ENCODE data around the gene TUSC2. TPM values are rescaled to one million over a fixed set of nuclear protein-coding genes. Genes with fewer than 3 reads are reported as not detected.

The TUSC2 gene
- polyA plus RNA-seq, 1 of the 3 experiments (the other 2 are of a cell fraction): 58.7 TPM

GRCh38 chr3:50325497-50326181 is 2.4 kb downstream of the TUSC2 start:
- no peak for TF ChIP-seq SMC3 (IDR thresholded peaks at IDR 0.05; ENCODE audit: low read depth, low read length)
- no peak for TF ChIP-seq EP300 (IDR thresholded peaks at IDR 0.05; ENCODE audit: borderline replicate concordance in 1 of 2, low read depth in 1 of 2, low read length in 1 of 2)
- TF ChIP-seq TEAD4 (IDR thresholded peaks at IDR 0.05; ENCODE audit: borderline replicate concordance, insufficient read depth): no peak
- TF ChIP-seq NRF1 (IDR thresholded peaks at IDR 0.05; ENCODE audit: low read depth, low read length): no peak
- TF ChIP-seq YY1 (IDR thresholded peaks at IDR 0.05; ENCODE audit: low read depth): no peak
- TF ChIP-seq CHD2 (IDR thresholded peaks at IDR 0.05; ENCODE audit: low read length, partially characterized antibody): no peak
- TF ChIP-seq RFX5 (IDR thresholded peaks at IDR 0.05; ENCODE audit: low read length): no peak
- TF ChIP-seq, protein P1, sequence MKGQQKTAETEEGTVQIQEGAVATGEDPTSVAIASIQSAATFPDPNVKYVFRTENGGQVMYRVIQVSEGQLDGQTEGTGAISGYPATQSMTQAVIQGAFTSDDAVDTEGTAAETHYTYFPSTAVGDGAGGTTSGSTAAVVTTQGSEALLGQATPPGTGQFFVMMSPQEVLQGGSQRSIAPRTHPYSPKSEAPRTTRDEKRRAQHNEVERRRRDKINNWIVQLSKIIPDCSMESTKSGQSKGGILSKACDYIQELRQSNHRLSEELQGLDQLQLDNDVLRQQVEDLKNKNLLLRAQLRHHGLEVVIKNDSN (IDR thresholded peaks at IDR 0.05; ENCODE audit: borderline replicate concordance, low read depth): no peak
- no peak for DNase-seq
- 89% methylated on average over 11 of the region's 11 CpGs for WGBS (ENCODE audit: low lambda C conversion rate)
- no peak overlapping the region for H3K4me3 ChIP-seq (ENCODE audit: low read depth in 2 of 2, low read length in 1 of 2)
- peaks cover 31% of the 10 kb centered on the region for H3F3A ChIP-seq (replicated peaks; ENCODE audit: insufficient read depth)
- H3K79me2 ChIP-seq (ENCODE audit: insufficient read depth): peaks cover 27% of the 10 kb centered on the region
- H3K36me3 ChIP-seq (replicated peaks in 1 of 2; ENCODE audit: control insufficient read depth in 1 of 2, insufficient read depth in 2 of 2, low read length in 1 of 2): peaks cover 4 to 31% of the 10 kb centered on the region in 2 experiments
- no peak overlapping the region for H3K4me2 ChIP-seq
- no peaks in the 10 kb centered on the region for H3K9me3 ChIP-seq
- no peak overlapping the region for H3K9ac ChIP-seq
- no peak overlapping the region for H3K27ac ChIP-seq (ENCODE audit: low read depth in 2 of 2, low read length in 1 of 2)
- H2AFZ ChIP-seq (ENCODE audit: low read depth): no peak overlapping the region
- no peaks in the 10 kb centered on the region for H4K20me1 ChIP-seq (ENCODE audit: insufficient read depth)
- no peaks in the 10 kb centered on the region for H3K9me2 ChIP-seq
- POLR2A ChIA-PET: no interaction called here
- CTCF ChIA-PET: interaction anchor here (1.0 to 2.4 kb wide), 10 partner anchors 9 to 225 kb away, joined by 3 to 16 read pairs (median 4); partner anchors contain the start of genes HYAL1, HYAL3 and NAA80
- peaks cover 0 to 25% of the 10 kb centered on the region in 2 experiments; a peak in 2 of 4 replicates for H3K4me1 ChIP-seq (ENCODE audit: control insufficient read depth in 1 of 2, insufficient read depth in 2 of 2, low read depth in 1 of 2, low read length in 1 of 2)
- H3K27me3 ChIP-seq (ENCODE audit: insufficient read depth): no peaks in the 10 kb centered on the region

DNA sequence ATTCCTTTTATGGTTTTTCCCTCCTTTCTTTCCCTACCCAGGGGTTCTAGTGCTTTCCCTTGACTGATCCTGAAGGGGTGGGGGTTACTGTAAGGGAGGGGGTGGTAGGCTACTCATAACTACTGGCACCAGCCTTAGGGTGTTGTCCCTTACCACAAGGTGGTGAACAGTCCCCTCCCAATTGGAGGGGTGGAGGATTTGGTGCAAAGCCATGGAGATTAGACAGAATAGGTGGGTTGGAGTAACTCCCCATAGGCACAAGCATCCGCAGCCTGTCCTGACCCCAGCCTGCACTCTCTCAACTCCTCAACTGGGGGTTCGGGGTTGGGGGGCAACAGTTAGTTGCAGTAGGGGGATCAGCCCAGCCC is 2.9 kb downstream of the TUSC2 start:
- Histone ChIP-seq H3K27ac (ENCODE audit: low read depth in 2 of 2, low read length in 1 of 2) (no peak overlapping the region), H3K4me2 (no peak overlapping the region), H3K27me3 (ENCODE audit: insufficient read depth) (no peaks in the 10 kb centered on the region), H3K79me2 (ENCODE audit: insufficient read depth) (peaks cover 31% of the 10 kb centered on the region), H3K9me2 (no peaks in the 10 kb centered on the region), H3K4me1 (ENCODE audit: control insufficient read depth in 1 of 2, insufficient read depth in 2 of 2, low read depth in 1 of 2, low read length in 1 of 2) (peaks cover 0 to 30% of the 10 kb centered on the region in 2 experiments; a peak in 2 of 4 replicates), H3K4me3 (ENCODE audit: low read depth in 2 of 2, low read length in 1 of 2) (no peak overlapping the region), H2AFZ (ENCODE audit: low read depth) (no peak overlapping the region), H3K9ac (no peak overlapping the region), H3K36me3 (replicated peaks in 1 of 2; ENCODE audit: control insufficient read depth in 1 of 2, insufficient read depth in 2 of 2, low read length in 1 of 2) (peaks cover under 1 to 26% of the 10 kb centered on the region in 2 experiments), H3F3A (replicated peaks; ENCODE audit: insufficient read depth) (peaks cover 26% of the 10 kb centered on the region), H4K20me1 (ENCODE audit: insufficient read depth) (no peaks in the 10 kb centered on the region), H3K9me3 (no peaks in the 10 kb centered on the region)
- TF ChIP-seq SMC3 (IDR thresholded peaks at IDR 0.05; ENCODE audit: low read depth, low read length) (no peak), RFX5 (IDR thresholded peaks at IDR 0.05; ENCODE audit: low read length) (no peak)
- ChIA-PET CTCF (interaction anchor here (0.6 to 6.0 kb wide), 19 partner anchors 10 to 225 kb away, joined by 3 to 60 read pairs (median 4); partner anchors contain the start of genes HYAL1, HYAL3 and NAA80), POLR2A (interaction anchor here (1.7 kb wide), 1 partner anchor 33 kb away, joined by 6 read pairs; the partner anchor contains the start of gene IFRD2)
- WGBS (ENCODE audit: low lambda C conversion rate): 68% methylated on average over 2 of the region's 2 CpGs
- DNase-seq: no peak
